ENCODE data around the gene CHMP3.

The CHMP3 gene

GRCh38 chr2:86543793-86544192, 19.4 kb downstream of the CHMP3 start:
- TF ChIP-seq FOXM1 (IDR thresholded peaks at IDR 0.05; ENCODE audit: borderline replicate concordance, low read depth) (no peak), CREB1 (IDR thresholded peaks at IDR 0.05; ENCODE audit: low read depth) (no peak), NFIC (IDR thresholded peaks at IDR 0.05) (no peak), CEBPB (IDR thresholded peaks at IDR 0.05) (no peak), TEAD4 (IDR thresholded peaks at IDR 0.05) (no peak), RAD21 (IDR thresholded peaks at IDR 0.05; ENCODE audit: low read depth) (no peak), EP300 (IDR thresholded peaks at IDR 0.05; ENCODE audit: borderline replicate concordance) (no peak), TAF1 (IDR thresholded peaks at IDR 0.05; ENCODE audit: low read depth) (no peak), EGR1 (IDR thresholded peaks at IDR 0.05) (no peak), YY1 (IDR thresholded peaks at IDR 0.05; ENCODE audit: low read depth) (no peak), MAX (IDR thresholded peaks at IDR 0.05) (no peak), ZBTB7A (IDR thresholded peaks at IDR 0.05; ENCODE audit: low read depth) (no peak), TCF12 (IDR thresholded peaks at IDR 0.05; ENCODE audit: low read depth) (no peak), USF1 (IDR thresholded peaks at IDR 0.05) (no peak)
- TF ChIP-seq, protein P1, sequence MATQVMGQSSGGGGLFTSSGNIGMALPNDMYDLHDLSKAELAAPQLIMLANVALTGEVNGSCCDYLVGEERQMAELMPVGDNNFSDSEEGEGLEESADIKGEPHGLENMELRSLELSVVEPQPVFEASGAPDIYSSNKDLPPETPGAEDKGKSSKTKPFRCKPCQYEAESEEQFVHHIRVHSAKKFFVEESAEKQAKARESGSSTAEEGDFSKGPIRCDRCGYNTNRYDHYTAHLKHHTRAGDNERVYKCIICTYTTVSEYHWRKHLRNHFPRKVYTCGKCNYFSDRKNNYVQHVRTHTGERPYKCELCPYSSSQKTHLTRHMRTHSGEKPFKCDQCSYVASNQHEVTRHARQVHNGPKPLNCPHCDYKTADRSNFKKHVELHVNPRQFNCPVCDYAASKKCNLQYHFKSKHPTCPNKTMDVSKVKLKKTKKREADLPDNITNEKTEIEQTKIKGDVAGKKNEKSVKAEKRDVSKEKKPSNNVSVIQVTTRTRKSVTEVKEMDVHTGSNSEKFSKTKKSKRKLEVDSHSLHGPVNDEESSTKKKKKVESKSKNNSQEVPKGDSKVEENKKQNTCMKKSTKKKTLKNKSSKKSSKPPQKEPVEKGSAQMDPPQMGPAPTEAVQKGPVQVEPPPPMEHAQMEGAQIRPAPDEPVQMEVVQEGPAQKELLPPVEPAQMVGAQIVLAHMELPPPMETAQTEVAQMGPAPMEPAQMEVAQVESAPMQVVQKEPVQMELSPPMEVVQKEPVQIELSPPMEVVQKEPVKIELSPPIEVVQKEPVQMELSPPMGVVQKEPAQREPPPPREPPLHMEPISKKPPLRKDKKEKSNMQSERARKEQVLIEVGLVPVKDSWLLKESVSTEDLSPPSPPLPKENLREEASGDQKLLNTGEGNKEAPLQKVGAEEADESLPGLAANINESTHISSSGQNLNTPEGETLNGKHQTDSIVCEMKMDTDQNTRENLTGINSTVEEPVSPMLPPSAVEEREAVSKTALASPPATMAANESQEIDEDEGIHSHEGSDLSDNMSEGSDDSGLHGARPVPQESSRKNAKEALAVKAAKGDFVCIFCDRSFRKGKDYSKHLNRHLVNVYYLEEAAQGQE (IDR thresholded peaks at IDR 0.05; ENCODE audit: low read depth), result no peak

GRCh38 chr2:86543335-86543734, 19.9 kb downstream of the CHMP3 start:
- TF ChIP-seq RAD21 (IDR thresholded peaks at IDR 0.05; ENCODE audit: low read depth), result no peak
- TF ChIP-seq FOXM1 (IDR thresholded peaks at IDR 0.05; ENCODE audit: borderline replicate concordance, low read depth), result no peak
- TF ChIP-seq ZBTB7A (IDR thresholded peaks at IDR 0.05; ENCODE audit: low read depth), result no peak
- TF ChIP-seq CREB1 (IDR thresholded peaks at IDR 0.05; ENCODE audit: low read depth), result no peak
- no peak for TF ChIP-seq TAF1 (IDR thresholded peaks at IDR 0.05; ENCODE audit: low read depth)
- no peak for TF ChIP-seq EP300 (IDR thresholded peaks at IDR 0.05; ENCODE audit: borderline replicate concordance)

DNA sequence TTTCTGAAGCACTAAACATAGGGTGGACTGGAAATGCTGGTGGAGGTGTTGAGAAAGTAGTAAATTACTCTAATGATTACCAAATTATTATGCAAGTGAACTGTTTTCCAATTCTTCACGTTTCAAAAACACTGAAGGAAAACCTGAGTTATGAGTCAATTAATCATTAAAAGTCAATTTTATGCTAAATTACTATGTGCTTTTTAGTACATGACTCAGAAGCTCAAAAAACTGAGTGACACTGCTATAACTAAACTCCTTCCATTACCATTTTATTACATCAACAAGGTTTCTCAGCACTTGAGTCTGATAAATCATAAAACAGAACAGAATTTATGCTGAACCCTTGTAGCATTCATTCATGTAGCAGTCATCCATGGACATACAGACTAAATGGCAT, 20.4 kb downstream of the CHMP3 start:
- TF ChIP-seq YY1 (IDR thresholded peaks at IDR 0.05; ENCODE audit: low read depth) (no peak), CEBPB (IDR thresholded peaks at IDR 0.05) (no peak), ZBTB7A (IDR thresholded peaks at IDR 0.05; ENCODE audit: low read depth) (no peak), TAF1 (IDR thresholded peaks at IDR 0.05; ENCODE audit: low read depth) (no peak), USF1 (IDR thresholded peaks at IDR 0.05) (no peak), MAX (IDR thresholded peaks at IDR 0.05) (no peak), EP300 (IDR thresholded peaks at IDR 0.05; ENCODE audit: borderline replicate concordance) (no peak), TEAD4 (IDR thresholded peaks at IDR 0.05) (no peak), NFIC (IDR thresholded peaks at IDR 0.05) (no peak), EGR1 (IDR thresholded peaks at IDR 0.05) (no peak), TCF12 (IDR thresholded peaks at IDR 0.05; ENCODE audit: low read depth) (no peak), RAD21 (IDR thresholded peaks at IDR 0.05; ENCODE audit: low read depth) (no peak), FOXM1 (IDR thresholded peaks at IDR 0.05; ENCODE audit: borderline replicate concordance, low read depth) (no peak), CREB1 (IDR thresholded peaks at IDR 0.05; ENCODE audit: low read depth) (no peak)
- TF ChIP-seq, protein P1 (IDR thresholded peaks at IDR 0.05; ENCODE audit: low read depth), result no peak

DNA sequence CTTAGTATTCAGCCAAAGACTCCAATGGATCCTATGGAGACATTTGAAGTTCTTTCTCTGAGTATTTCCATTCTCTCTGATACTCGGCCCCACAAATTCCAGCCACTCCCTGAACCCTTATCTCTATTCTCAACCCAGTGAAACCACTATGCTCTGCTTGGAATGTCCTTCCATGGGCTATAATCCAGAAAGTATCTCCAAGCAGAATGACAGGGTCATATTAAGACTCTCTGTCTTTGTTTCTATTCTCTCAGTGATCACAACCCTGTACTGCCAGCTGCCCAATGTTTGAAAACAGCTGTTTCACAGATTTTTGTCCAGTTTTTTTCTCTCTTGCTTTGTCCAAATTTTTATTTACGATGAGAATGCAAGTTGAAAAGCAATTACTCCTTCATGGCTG, 21.9 kb downstream of the CHMP3 start:
- TF ChIP-seq EP300 (IDR thresholded peaks at IDR 0.05; ENCODE audit: borderline replicate concordance), result no peak
- no peak for TF ChIP-seq RAD21 (IDR thresholded peaks at IDR 0.05; ENCODE audit: low read depth)
- no peak for TF ChIP-seq NFIC (IDR thresholded peaks at IDR 0.05)
- no peak for TF ChIP-seq EGR1 (IDR thresholded peaks at IDR 0.05)
- TF ChIP-seq TEAD4 (IDR thresholded peaks at IDR 0.05), result no peak
- TF ChIP-seq CEBPB (IDR thresholded peaks at IDR 0.05), result no peak
- no peak for TF ChIP-seq YY1 (IDR thresholded peaks at IDR 0.05; ENCODE audit: low read depth)
- TF ChIP-seq TAF1 (IDR thresholded peaks at IDR 0.05; ENCODE audit: low read depth), result no peak
- TF ChIP-seq, protein P1 (IDR thresholded peaks at IDR 0.05; ENCODE audit: low read depth), result no peak
- no peak for TF ChIP-seq FOXM1 (IDR thresholded peaks at IDR 0.05; ENCODE audit: borderline replicate concordance, low read depth)
- TF ChIP-seq TCF12 (IDR thresholded peaks at IDR 0.05; ENCODE audit: low read depth), result no peak
- TF ChIP-seq USF1 (IDR thresholded peaks at IDR 0.05), result no peak

Measured in Ishikawa (cell line).